ENCODE data around the gene WWP2. TPM values are rescaled to one million over a fixed set of nuclear protein-coding genes. Genes with fewer than 3 reads are reported as not detected.
"Not testable (repeated sequence)": the region's sequence is repeated elsewhere in the genome, so short reads cannot be mapped to it uniquely, and the experiment has no call there.

The WWP2 gene
- total RNA-seq, 1 donor from 2014 or later: 59.0 TPM

DNA sequence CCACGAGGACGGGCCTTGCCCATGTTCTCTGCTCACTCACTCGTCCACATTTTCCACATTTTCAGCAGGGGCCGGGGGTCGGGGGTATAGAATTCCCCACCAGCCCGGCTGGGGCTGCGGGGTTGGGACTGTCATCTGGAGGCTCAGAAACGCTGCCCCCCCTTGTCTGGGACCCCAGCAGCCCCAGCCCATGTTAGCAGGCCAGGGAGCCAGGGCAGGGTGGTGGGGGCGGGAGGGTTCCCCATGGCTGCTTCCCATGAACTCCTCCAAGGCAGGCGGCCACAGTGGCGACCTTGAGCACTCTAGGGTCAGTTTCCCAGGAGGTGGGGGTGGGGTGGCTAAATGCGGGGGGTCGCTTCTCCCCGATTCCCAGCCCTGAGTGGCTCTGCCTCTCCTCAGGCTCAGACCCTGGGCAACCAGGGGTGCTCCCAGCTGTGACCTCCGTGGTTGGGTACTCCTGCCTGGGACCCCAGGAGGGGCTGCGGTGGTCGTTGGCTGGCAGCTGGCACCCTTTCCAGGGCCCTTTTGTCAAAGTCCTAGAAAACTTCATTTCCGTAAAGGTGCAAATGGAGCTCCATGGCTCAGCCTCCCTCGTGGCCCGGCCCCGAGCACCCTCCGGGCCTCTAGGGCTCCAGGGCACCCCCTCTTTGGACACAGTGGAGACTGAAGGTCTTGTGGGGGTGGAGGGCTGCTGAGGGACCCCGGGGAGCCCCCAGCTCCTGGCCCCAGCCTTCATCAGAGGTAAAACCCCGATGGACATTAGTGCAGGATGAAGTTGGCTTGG is 190.6 kb downstream of the WWP2 start:
- H3K4me1 Mint-ChIP-seq (ENCODE audit: low read depth); H3K4me3 Mint-ChIP-seq (ENCODE audit: low read depth): not testable (repeated sequence)

DNA sequence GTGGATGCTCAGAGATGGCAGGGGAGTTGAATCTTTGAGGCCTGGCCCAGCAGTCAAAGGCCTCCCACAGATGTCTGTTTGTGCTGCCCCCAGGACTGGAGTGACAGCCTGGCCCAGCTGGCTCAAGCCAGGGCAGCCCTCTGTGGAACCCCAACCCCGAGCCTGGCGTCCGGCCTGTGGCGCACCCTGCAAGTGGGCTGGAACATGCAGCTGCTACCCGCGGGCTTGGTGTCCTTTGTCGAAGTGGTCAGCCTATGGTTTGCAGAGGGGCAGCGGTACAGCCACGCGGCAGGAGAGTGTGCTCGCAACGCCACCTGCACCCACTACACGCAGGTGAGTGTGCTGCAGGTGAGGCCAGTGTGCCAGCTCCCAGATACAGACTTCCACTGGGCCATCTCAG is 192.1 kb downstream of the WWP2 start:
- intact Hi-C loops (cut with micrococcal nuclease); H3K9me3 Mint-ChIP-seq; DNase-seq (ENCODE audit: low spot score); H3K4me3 Mint-ChIP-seq (ENCODE audit: low read depth); H3K27ac Mint-ChIP-seq; H3K4me1 Mint-ChIP-seq (ENCODE audit: low read depth); H3K36me3 Mint-ChIP-seq (ENCODE audit: low read depth); H3K27me3 Mint-ChIP-seq (ENCODE audit: low read depth): not testable (repeated sequence)

More for the DNA sequence above, 190.6 kb downstream of the WWP2 start:
- intact Hi-C loops (cut with micrococcal nuclease); H3K9me3 Mint-ChIP-seq; H3K27me3 Mint-ChIP-seq (ENCODE audit: low read depth); DNase-seq (ENCODE audit: low spot score); H3K27ac Mint-ChIP-seq; H3K36me3 Mint-ChIP-seq (ENCODE audit: low read depth): not testable (repeated sequence)

DNA sequence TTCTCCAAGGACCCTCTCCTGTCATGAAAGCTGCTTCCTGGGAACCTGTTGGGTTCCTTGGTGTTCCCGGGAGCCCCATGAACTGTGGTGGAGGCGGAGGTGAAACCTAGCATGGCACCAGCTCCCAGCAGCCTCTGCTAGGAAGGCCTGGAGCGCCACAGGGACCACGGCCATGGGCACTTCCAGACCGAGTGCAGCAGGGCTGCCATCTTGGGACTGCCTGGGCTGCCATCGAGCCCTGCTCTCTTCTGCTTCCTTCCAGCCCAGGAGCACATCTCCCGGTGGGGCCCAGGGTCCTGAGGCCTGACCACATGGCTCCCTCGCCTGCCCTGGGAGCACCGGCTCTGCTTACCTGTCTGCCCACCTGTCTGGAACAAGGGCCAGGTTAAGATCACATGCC is 201.2 kb downstream of the WWP2 start:
- H3K9me3 Mint-ChIP-seq; DNase-seq (ENCODE audit: low spot score); H3K27ac Mint-ChIP-seq; H3K4me1 Mint-ChIP-seq (ENCODE audit: low read depth); H3K4me3 Mint-ChIP-seq (ENCODE audit: low read depth); intact Hi-C loops (cut with micrococcal nuclease); H3K36me3 Mint-ChIP-seq (ENCODE audit: low read depth); H3K27me3 Mint-ChIP-seq (ENCODE audit: low read depth): not testable (repeated sequence)

DNA sequence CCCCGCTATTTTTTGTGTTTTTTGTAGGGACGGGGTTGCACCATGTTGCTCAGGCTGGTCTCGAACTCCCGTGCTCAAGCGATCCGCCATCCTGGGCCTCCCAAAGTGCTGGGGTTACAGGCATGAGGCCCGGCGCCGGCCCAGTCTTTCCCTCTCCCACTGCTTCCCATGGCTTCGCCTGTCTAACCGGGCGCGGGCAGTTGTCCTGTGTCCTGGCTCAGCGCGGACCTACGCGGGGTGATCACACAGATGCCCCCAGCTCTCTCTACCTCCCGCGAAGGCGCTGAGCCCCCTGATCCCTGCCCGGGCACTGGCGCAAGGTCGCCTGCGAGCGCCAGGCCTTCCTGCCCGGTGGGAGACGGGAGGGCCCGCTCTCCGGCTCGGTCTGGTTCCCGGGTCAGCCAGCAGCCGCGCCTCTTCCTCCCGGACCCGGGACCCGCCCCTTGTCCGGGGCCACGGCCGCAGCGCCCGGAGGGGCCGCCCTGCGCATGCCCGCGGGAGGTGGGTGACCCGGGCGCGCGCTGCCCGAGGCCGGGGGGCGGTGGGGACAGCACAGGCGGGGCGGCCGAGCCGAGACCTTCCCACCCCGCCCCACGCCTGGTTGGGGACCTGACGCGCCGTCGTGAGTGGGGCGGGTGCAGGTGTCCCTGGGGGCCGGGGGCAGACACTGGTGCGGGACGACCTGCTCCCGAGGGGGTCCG is 203.0 kb downstream of the WWP2 start:
- intact Hi-C loops (cut with micrococcal nuclease); H3K4me3 Mint-ChIP-seq (ENCODE audit: low read depth); H3K9me3 Mint-ChIP-seq; H3K36me3 Mint-ChIP-seq (ENCODE audit: low read depth); H3K4me1 Mint-ChIP-seq (ENCODE audit: low read depth); H3K27ac Mint-ChIP-seq; H3K27me3 Mint-ChIP-seq (ENCODE audit: low read depth); DNase-seq (ENCODE audit: low spot score): not testable (repeated sequence)

DNA sequence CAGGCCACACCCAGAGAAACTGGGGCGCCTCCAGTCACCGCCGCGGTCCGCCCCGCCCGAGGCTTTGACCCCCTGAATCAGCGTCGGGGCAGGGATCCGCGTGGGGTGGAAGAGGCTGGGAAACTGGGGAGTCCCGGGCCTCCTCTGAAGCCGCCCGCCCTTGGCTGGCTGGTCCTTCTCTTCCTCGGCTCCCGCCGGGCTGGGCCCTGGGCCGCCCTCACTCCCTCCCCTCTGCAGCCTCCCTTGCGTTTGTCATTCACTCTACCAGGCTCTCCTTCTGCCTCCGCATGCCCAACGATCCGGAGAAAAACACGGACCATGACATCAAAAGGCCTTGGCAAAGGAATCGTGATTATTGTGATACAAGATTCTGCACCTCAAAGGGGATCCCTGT is 203.5 kb downstream of the WWP2 start:
- H3K4me3 Mint-ChIP-seq (ENCODE audit: low read depth); DNase-seq (ENCODE audit: low spot score); H3K4me1 Mint-ChIP-seq (ENCODE audit: low read depth); intact Hi-C loops (cut with micrococcal nuclease); H3K9me3 Mint-ChIP-seq; H3K27me3 Mint-ChIP-seq (ENCODE audit: low read depth); H3K36me3 Mint-ChIP-seq (ENCODE audit: low read depth); H3K27ac Mint-ChIP-seq: not testable (repeated sequence)

DNA sequence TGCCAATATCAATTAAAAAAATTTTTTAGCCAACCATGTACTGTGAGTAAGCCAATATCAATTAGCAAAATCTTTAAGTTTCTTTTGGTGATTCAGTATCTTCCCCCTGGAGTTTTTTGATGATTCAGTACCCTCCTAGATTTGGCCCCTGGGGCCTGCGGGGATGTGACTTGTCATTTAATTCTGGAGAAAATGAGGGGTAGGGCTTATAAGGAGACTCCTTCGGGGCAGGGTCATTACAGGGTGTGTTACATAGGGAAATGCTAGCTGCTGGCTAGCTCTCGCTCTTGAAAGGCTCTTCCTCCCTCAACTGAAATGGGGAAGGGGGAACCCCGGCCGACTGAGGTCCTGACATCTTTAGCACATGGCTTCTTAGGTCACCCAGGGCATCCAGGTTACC is 205.6 kb downstream of the WWP2 start:
- H3K27me3 Mint-ChIP-seq (ENCODE audit: low read depth); H3K4me1 Mint-ChIP-seq (ENCODE audit: low read depth); H3K36me3 Mint-ChIP-seq (ENCODE audit: low read depth); H3K4me3 Mint-ChIP-seq (ENCODE audit: low read depth); DNase-seq (ENCODE audit: low spot score); intact Hi-C loops (cut with micrococcal nuclease); H3K27ac Mint-ChIP-seq; H3K9me3 Mint-ChIP-seq: not testable (repeated sequence)

DNA sequence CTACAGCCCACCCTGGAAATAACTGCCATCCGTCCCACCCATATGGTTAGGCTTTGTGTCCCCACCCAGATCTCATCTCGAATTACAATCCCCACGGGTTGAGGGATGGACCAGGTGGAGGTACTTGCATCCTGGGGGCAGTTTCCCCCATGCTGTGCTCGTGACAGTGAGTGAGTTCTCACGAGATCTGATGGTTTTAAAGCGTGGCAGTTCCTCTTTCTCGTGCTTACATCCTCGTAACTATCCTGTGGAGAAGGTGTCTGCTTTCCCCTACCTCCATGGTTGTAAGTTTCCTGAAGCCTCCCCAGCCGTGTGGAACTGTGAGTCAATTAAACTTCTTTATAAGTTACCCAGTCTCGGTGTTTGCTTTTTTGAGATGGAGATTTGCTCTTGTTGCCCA is 206.0 kb downstream of the WWP2 start:
- H3K4me3 Mint-ChIP-seq (ENCODE audit: low read depth); H3K36me3 Mint-ChIP-seq (ENCODE audit: low read depth); H3K9me3 Mint-ChIP-seq; H3K27me3 Mint-ChIP-seq (ENCODE audit: low read depth); H3K27ac Mint-ChIP-seq; H3K4me1 Mint-ChIP-seq (ENCODE audit: low read depth); intact Hi-C loops (cut with micrococcal nuclease); DNase-seq (ENCODE audit: low spot score): not testable (repeated sequence)

DNA sequence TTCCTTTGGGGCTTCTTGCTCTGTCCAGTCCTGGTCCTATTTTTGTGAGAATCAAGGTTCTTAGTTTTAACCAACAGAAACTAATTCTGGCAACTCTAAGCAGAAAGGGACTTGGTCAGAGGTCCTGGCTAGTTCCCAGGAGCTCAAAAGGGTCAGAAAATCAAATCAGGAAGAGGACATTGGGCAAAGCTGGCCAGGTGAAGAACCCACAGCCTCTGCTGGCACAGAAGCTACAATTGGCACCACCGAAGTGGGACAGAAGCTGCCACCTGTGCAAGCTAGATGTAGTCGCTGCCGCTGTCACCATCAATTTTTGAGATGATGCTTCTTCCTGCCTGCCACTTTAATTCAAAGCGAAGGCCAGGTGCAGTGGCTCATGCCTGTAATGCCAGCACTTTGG is 207.5 kb downstream of the WWP2 start:
- not testable (repeated sequence) for H3K9me3 Mint-ChIP-seq

DNA sequence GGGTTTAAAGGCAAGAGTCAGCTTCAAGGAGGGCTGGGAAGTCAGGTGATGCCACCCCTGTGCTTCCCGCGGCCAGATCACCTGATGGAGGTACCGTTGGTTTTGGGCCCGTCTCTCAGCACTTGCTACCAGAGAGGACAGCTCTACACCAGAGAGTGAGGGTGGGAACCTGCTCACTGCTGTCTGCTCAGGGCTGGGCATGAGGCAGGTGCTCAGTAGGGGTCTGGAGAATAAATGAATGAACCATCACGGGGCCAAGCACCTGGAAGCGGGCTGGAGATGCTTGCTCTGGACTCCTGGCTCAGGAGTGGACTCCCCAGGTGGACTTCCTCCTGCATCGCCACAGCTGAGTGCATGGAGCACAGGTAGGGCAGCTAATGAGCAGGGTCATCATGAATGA is 210.0 kb downstream of the WWP2 start:
- H3K4me1 Mint-ChIP-seq (ENCODE audit: low read depth); DNase-seq (ENCODE audit: low spot score); H3K9me3 Mint-ChIP-seq: not testable (repeated sequence)

More for the DNA sequence above, 207.5 kb downstream of the WWP2 start:
- H3K4me3 Mint-ChIP-seq (ENCODE audit: low read depth); intact Hi-C loops (cut with micrococcal nuclease); H3K27me3 Mint-ChIP-seq (ENCODE audit: low read depth); H3K36me3 Mint-ChIP-seq (ENCODE audit: low read depth); H3K4me1 Mint-ChIP-seq (ENCODE audit: low read depth); H3K27ac Mint-ChIP-seq; DNase-seq (ENCODE audit: low spot score): not testable (repeated sequence)

DNA sequence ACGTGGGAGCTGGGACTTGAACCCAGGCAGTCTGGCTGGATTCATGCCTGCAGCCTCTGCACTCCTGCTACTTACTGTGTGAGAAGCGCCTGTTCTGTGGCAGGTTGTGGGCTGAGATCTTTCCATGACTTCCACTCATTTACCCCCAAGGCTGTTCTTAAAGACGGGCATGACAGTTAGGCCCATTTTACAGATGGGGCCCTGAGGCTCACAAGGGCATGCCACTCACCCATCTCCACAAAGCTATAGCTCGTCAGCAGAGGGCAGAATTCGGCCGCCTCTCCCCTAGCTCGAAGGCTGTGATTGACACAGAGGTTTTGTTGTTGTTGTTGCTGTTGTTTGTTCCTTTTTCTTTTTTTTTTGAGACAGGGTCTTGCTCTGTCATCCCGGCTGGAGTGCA is 210.8 kb downstream of the WWP2 start:
- DNase-seq (ENCODE audit: low spot score); intact Hi-C loops (cut with micrococcal nuclease); H3K27ac Mint-ChIP-seq: not testable (repeated sequence)

More for the DNA sequence above, 210.0 kb downstream of the WWP2 start:
- H3K27me3 Mint-ChIP-seq (ENCODE audit: low read depth); intact Hi-C loops (cut with micrococcal nuclease); H3K36me3 Mint-ChIP-seq (ENCODE audit: low read depth); H3K4me3 Mint-ChIP-seq (ENCODE audit: low read depth); H3K27ac Mint-ChIP-seq: not testable (repeated sequence)

DNA sequence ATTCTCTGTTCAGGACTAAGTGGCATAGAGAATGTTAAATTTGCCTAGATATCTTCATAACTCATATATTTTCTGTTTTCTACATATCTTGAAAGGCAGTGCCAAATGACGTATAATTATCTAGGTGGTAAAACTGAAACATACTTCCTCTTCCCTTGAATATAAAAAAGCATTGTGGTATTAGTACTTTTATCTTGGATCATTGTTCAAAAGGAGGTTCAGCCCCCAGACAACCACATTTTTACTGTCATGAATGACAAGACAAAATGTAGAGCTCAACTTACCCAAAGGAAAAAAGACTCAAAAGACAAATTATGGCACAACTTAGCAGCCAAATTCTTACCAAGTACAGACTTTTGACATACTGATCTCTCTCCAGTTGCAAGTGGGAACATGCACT is 223.1 kb downstream of the WWP2 start:
- H3K36me3 Mint-ChIP-seq (ENCODE audit: low read depth); intact Hi-C loops (cut with micrococcal nuclease); H3K27me3 Mint-ChIP-seq (ENCODE audit: low read depth); H3K9me3 Mint-ChIP-seq; H3K27ac Mint-ChIP-seq; H3K4me1 Mint-ChIP-seq (ENCODE audit: low read depth); DNase-seq (ENCODE audit: low spot score); H3K4me3 Mint-ChIP-seq (ENCODE audit: low read depth): not testable (repeated sequence)

More for the DNA sequence above, 210.8 kb downstream of the WWP2 start:
- not testable (repeated sequence) for H3K27me3 Mint-ChIP-seq (ENCODE audit: low read depth); H3K9me3 Mint-ChIP-seq; H3K4me3 Mint-ChIP-seq (ENCODE audit: low read depth); H3K4me1 Mint-ChIP-seq (ENCODE audit: low read depth); H3K36me3 Mint-ChIP-seq (ENCODE audit: low read depth)
